Activated T-helper 17 cell treated with anti-CD3 and anti-CD28 coated beads, Interleukin-2, amount 50 U/mL, for 72 hours (primary cell): ENCODE data around the gene MRC2. TPM values are rescaled to one million over a fixed set of nuclear protein-coding genes. Genes with fewer than 3 reads are reported as not detected.

Experiments
- ATAC-seq: fragments of 150-1000 bp; cut with Tn5 transposase; replicated peaks from 2 replicates; pipeline ENCODE4 v1.10.0; 2021; ENCODE audit warnings: mild to moderate bottlenecking, moderate library complexity
- H3K27ac Mint-ChIP-seq: one replicate; pipeline ENCODE4 v1.8.0; 2022; ENCODE audit warnings: mixed read lengths
- H3K27me3 Mint-ChIP-seq: one replicate; pipeline ENCODE4 v1.8.0; 2022; ENCODE audit warnings: mixed read lengths
- H3K36me3 Mint-ChIP-seq: one replicate; pipeline ENCODE4 v1.8.0; 2022; ENCODE audit warnings: low read depth, mild to moderate bottlenecking, mixed read lengths
- H3K4me1 Mint-ChIP-seq: one replicate; pipeline ENCODE4 v1.8.0; 2022; ENCODE audit warnings: mixed read lengths
- H3K4me3 Mint-ChIP-seq: one replicate; pipeline ENCODE4 v1.8.0; 2022; ENCODE audit warnings: mild to moderate bottlenecking, mixed read lengths
- H3K9me3 Mint-ChIP-seq: one replicate; pipeline ENCODE4 v1.8.0; 2022; ENCODE audit warnings: mixed read lengths
- total RNA-seq, 2 donors: library from RNA; stranded (reverse); gene quantifications; one replicate each; pipeline ENCODE4 v1.2.3, GENCODE V29; 2022

The MRC2 gene
- total RNA-seq, 2 donors from 2014 or later = 21.0 to 22.2 TPM

- Mint-ChIP-seq H3K36me3 (no peaks in the 10 kb centered on the region), H3K9me3 (peaks cover 7% of the 10 kb centered on the region), H3K27ac (no peak overlapping the region), H3K4me1 (peaks cover 12% of the 10 kb centered on the region), H3K27me3 (no peaks in the 10 kb centered on the region), H3K4me3 (no peak overlapping the region)
- ATAC-seq = no peak
Observed at GRCh38 chr17:62657145-62657665, 29.7 kb downstream of the MRC2 start.

- Mint-ChIP-seq H3K4me3 (no peak overlapping the region), H3K36me3 (no peaks in the 10 kb centered on the region), H3K27ac (no peak overlapping the region), H3K27me3 (no peaks in the 10 kb centered on the region), H3K9me3 (peaks cover 7% of the 10 kb centered on the region), H3K4me1 (peaks cover 10% of the 10 kb centered on the region)
- ATAC-seq = no peak
Observed at GRCh38 chr17:62657690-62658089, 30.2 kb downstream of the MRC2 start.

GRCh38 chr17:62658136-62658920 lies 30.9 kb downstream of the MRC2 start:
- ATAC-seq = no peak
- Mint-ChIP-seq H3K27me3 (no peaks in the 10 kb centered on the region), H3K36me3 (no peaks in the 10 kb centered on the region), H3K4me3 (no peak overlapping the region), H3K4me1 (peaks cover 9% of the 10 kb centered on the region), H3K9me3 (peaks cover 7% of the 10 kb centered on the region), H3K27ac (no peak overlapping the region)

GRCh38 chr17:62660629-62661118 lies 33.2 kb downstream of the MRC2 start:
- Mint-ChIP-seq H3K9me3 (peaks cover 7% of the 10 kb centered on the region), H3K36me3 (no peaks in the 10 kb centered on the region), H3K4me3 (no peak overlapping the region), H3K27ac (no peak overlapping the region), H3K4me1 (no peaks in the 10 kb centered on the region), H3K27me3 (no peaks in the 10 kb centered on the region)
- ATAC-seq = no peak

- Mint-ChIP-seq H3K4me3 (no peak overlapping the region), H3K9me3 (peaks cover 7% of the 10 kb centered on the region), H3K4me1 (no peaks in the 10 kb centered on the region), H3K27me3 (no peaks in the 10 kb centered on the region), H3K36me3 (no peaks in the 10 kb centered on the region), H3K27ac (no peak overlapping the region)
- ATAC-seq = no peak
Observed at GRCh38 chr17:62661337-62661736, 33.9 kb downstream of the MRC2 start.

- H3K4me1 Mint-ChIP-seq = no peaks in the 10 kb centered on the region
- H3K4me3 Mint-ChIP-seq = no peak overlapping the region
- no peaks in the 10 kb centered on the region for H3K36me3 Mint-ChIP-seq
- no peaks in the 10 kb centered on the region for H3K27me3 Mint-ChIP-seq
- H3K9me3 Mint-ChIP-seq = peaks cover 7% of the 10 kb centered on the region
- no peak overlapping the region for H3K27ac Mint-ChIP-seq
- ATAC-seq = no peak
Observed at GRCh38 chr17:62662855-62663254, 35.4 kb downstream of the MRC2 start.

GRCh38 chr17:62663304-62663703 lies 35.8 kb downstream of the MRC2 start:
- Mint-ChIP-seq H3K27me3 (no peaks in the 10 kb centered on the region), H3K36me3 (no peaks in the 10 kb centered on the region), H3K9me3 (peaks cover 7% of the 10 kb centered on the region), H3K4me3 (no peak overlapping the region), H3K27ac (no peak overlapping the region), H3K4me1 (no peaks in the 10 kb centered on the region)
- ATAC-seq = no peak

- no peak overlapping the region for H3K4me3 Mint-ChIP-seq
- no peaks in the 10 kb centered on the region for H3K4me1 Mint-ChIP-seq
- no peaks in the 10 kb centered on the region for H3K27me3 Mint-ChIP-seq
- H3K36me3 Mint-ChIP-seq = no peaks in the 10 kb centered on the region
- H3K27ac Mint-ChIP-seq = no peak overlapping the region
- peaks cover 7% of the 10 kb centered on the region for H3K9me3 Mint-ChIP-seq
- ATAC-seq = no peak
Observed at GRCh38 chr17:62664336-62665120, 37.1 kb downstream of the MRC2 start.

- H3K27ac Mint-ChIP-seq = no peak overlapping the region
- H3K4me1 Mint-ChIP-seq = no peaks in the 10 kb centered on the region
- H3K9me3 Mint-ChIP-seq = peaks cover 7% of the 10 kb centered on the region
- no peak for ATAC-seq
- no peaks in the 10 kb centered on the region for H3K36me3 Mint-ChIP-seq
- H3K27me3 Mint-ChIP-seq = no peaks in the 10 kb centered on the region
- no peak overlapping the region for H3K4me3 Mint-ChIP-seq
Observed at GRCh38 chr17:62665599-62665998, 38.1 kb downstream of the MRC2 start.

- Mint-ChIP-seq H3K9me3 (peaks cover 3% of the 10 kb centered on the region), H3K4me3 (no peak overlapping the region), H3K36me3 (no peaks in the 10 kb centered on the region), H3K27ac (no peak overlapping the region), H3K27me3 (no peaks in the 10 kb centered on the region), H3K4me1 (no peaks in the 10 kb centered on the region)
- no peak for ATAC-seq
Observed at GRCh38 chr17:62666061-62666800, 38.8 kb downstream of the MRC2 start.

GRCh38 chr17:62666801-62667591 lies 39.5 kb downstream of the MRC2 start:
- peaks cover under 1% of the 10 kb centered on the region for H3K4me1 Mint-ChIP-seq
- H3K36me3 Mint-ChIP-seq = no peaks in the 10 kb centered on the region
- H3K27me3 Mint-ChIP-seq = no peaks in the 10 kb centered on the region
- no peak overlapping the region for H3K27ac Mint-ChIP-seq
- no peak overlapping the region for H3K4me3 Mint-ChIP-seq
- ATAC-seq = no peak
- H3K9me3 Mint-ChIP-seq = no peaks in the 10 kb centered on the region

GRCh38 chr17:62668091-62668804 lies 40.8 kb downstream of the MRC2 start:
- Mint-ChIP-seq H3K27ac (no peak overlapping the region), H3K36me3 (no peaks in the 10 kb centered on the region), H3K4me3 (no peak overlapping the region), H3K9me3 (no peaks in the 10 kb centered on the region), H3K27me3 (no peaks in the 10 kb centered on the region), H3K4me1 (peaks cover 5% of the 10 kb centered on the region)
- ATAC-seq = no peak

GRCh38 chr17:62670202-62670821 lies 42.8 kb downstream of the MRC2 start:
- Mint-ChIP-seq H3K27ac (no peak overlapping the region), H3K9me3 (no peaks in the 10 kb centered on the region), H3K27me3 (no peaks in the 10 kb centered on the region), H3K36me3 (no peaks in the 10 kb centered on the region), H3K4me3 (no peak overlapping the region), H3K4me1 (peaks cover 5% of the 10 kb centered on the region)
- ATAC-seq = no peak
